HG02840 (cell line): ENCODE data around the gene RNF141.

Experiments
- ATAC-seq: cut with Tn5 transposase; IDR thresholded peaks from one replicate; pipeline ENCODE4 v1.9.1; 2021; ENCODE audit warnings: mild to moderate bottlenecking, moderate library complexity, moderate number of reproducible peaks; ENCODE audit not compliant: unreplicated experiment, low FRiP score

Gene RNF141

DNA sequence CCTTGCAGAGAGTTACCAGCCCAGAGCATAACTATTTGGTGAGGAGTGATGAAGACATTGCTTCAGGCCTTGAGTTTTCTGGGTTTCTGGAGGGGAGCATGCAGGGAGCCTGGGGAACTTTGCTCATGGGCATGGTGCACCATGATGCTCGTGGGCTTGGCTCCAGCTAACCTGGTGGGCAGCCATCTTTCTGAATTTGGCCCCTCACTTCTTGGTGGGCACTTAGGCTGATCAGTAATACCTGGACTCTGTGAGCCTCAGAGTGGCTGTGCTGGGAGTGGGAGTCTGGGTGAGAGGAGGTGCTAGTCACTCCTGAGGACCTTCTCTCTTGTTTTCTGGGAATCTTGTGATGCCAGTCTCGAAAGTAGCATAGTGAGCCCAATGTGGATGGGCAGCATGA lies 55.3 kb downstream of the RNF141 start:
- no peak for ATAC-seq

DNA sequence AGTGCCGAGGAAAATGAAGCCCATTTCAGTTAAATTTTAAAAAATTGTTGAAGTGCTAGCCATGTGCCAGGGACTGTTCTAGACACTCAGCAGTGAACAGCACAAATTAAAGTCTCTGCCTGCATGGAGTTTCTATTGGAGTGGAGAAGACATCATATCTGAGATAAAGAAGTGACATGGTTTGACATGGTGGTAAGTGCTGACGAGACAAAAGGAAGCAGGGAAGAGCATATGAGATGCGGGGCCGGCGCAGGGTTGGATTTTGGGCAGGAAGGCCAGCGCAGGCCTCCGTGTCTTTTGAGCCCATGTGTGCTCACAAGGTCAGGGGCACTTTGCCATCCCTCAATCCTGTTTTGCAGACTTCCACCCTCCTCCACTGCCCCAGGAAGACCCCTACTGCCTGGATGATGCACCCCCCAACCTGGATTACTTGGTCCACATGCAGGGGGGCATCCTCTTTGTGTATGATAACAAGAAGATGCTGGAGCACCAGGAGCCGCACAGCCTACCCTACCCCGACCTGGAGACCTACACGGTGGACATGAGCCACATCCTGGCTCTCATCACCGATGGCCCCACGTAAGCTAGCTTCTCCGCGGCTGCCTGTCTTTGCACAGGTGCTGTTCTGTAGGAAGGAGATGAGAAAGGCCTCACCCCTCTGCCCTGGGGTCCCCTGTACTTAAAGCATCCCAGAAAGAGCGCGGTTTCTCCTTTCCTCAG lies 56.4 kb downstream of the RNF141 start:
- ATAC-seq, result no peak

DNA sequence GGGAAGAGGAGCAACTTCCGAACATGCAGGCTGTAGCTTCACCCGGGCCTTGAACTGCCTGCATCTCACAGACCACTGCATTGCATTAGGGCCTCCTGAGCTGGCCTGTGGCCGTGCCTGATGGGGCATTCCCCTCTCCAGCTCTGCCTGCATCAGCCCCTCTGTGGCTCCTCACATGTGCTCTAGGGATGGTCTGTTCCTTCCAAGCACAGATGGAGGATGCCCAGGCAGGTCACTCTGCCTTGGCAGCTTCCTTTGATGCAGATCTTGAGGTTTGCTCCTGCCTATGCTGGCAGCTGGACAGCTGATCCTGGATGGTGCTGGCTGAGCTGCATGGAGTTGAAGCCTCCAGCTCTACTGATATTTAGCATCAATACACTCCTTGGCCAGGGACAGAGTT lies 57.4 kb downstream of the RNF141 start:
- no peak for ATAC-seq

DNA sequence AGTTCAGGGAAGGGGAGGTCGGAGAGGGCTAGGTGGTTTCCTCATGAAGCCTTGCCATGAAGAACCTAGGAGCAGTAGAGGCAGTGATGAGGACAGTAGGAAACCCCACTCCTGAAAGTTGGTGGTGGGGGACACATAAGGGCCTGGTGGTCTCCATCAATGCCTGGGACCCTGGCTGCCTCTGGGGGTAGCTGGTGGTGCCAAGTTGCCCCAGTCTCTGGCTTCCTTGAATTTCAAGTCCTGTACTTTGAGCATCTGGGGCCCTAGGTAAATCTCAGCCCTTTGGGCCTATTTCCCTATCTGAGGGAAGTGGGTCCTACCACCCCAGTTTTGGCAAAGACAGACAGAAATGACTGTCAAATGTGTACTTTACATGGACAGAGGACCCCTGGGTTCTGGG lies 57.8 kb downstream of the RNF141 start:
- no peak for ATAC-seq

DNA sequence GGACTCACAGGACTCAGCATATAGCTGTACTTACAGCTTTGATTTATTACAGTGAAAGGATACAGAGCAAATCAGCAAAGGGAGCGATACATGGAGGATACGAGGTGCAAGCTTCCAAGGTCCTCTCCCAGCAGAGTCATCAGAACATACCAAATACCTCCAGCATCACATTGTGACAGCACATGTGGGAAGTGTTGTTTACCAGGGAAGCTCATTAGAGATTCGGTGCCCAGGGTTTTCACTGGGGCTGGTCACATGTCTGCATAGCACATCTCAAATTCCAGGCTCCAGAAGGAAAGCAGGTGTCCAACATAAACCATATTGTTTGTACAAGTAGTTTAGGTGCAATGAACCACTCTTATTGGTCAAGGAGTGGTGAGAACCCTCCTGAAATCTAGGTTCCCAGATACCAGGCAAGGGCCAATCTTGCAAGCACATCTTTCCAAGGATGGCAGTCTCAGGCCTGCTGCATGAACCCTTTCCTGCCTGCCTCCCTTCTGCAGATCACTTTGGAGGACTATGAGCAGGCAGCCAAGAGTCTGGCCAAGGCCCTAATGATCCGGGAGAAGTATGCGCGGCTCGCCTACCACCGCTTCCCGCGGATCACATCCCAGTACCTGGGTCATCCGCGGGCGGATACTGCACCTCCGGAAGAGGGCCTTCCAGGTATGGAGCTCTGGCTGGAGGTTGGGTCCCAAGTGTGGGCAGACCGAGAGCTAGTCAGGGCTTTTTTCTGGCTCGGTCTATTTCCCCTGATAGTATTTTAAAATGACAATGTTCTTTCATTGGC lies 59.2 kb downstream of the RNF141 start:
- no peak for ATAC-seq

DNA sequence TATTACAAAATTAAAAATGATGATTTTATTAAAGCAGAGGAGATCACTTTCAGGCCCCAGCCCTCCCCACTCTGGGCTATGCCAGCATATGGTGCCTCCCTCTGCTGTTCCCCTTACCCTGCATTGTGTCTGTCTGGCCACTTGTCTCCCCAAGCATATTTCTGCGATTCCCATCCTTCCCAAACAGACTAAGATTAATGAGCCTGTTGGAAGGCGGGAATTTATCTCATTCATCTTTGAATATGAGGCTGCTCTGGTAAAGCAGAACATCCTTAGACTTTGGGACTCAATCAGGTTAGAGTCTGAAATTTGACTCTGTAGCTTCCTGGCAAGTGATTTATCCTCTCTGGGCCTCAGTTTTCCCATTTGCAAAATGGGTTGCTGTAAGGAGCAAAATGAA lies 60.2 kb downstream of the RNF141 start:
- no peak for ATAC-seq

DNA sequence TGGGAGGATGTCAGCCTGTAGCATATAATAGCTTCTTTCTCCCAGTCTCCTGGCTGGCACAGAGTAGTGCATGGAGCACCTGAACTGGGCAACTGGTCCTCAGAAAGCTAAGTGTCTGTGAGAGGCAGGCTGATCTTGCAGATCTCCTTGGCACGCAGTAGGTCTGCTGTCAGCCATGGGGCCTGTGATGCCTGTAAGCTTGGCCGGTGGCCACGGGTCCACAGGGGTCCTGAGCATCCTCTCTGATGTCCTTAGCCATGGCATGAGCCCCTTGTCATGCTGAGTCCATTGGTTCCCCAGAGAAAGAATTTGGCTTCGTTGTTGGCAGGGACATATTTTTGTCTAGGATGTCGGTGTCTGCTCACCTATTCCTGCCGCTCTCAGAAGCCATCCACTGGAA lies 61.0 kb downstream of the RNF141 start:
- ATAC-seq, result no peak

DNA sequence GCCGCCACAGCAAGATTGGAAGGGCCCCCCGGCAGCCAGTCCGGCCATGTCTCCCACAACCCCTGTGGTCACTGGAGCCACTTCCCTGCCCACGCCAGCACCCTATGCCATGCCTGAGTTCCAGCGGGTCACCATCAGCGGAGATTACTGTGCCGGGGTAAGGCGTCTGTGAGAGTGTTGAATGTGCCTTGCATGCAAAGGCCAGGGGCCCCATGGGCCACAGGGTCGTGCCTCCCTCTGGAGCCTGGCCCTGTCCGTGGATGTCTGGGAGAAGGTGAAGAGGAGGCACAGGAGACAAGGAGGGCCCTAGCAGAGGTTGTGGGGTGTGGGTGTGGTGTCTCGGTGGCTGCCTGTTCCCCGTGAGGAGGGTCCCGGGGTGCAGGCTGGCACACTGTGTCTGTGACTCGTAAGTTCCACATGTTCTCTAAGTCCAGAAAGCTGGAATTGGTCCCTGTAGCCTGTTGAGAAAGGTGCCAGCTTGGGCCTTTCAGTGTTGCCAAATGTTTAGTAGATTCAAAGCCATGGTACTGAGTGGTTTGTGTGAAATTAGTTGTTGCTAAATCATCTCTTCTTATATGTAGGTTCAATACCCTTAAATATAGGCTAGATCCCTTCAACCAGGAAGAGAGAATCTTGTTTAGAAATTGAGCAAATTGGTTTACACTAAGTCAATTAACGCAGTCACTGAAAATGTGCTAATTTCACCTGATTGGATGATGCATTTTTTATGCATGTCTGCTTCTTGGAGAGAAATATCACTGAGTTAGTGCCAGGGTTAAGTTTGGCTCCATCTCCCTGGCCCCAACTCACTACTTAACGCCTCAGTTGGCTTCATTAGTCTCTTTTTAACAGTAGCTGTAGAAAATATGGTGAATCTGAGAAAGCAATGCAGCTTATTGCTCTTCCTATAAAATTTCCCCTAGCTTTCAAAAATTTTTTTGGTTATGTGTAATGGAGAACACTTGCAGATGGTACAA lies 62.1 kb downstream of the RNF141 start:
- ATAC-seq, result no peak

DNA sequence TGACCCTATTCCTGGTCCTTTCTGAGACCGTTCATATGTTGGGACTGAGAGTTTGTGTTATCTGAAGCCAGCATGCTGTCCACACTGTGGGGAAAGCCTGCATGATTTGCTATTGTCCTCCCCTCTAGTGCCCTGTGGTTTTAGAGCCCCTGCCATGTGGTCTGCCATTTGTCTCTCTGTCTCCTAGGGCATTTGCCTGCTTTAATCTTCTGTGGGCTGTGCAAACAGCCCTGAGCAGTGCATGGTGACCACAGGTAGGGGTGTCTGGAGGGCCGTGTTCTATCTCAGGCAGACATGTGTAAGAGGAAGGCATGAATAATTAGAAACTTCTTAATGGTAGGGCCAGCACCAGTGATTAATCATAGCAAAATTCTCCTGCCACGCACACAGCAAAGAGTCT lies 62.9 kb downstream of the RNF141 start:
- no peak for ATAC-seq

DNA sequence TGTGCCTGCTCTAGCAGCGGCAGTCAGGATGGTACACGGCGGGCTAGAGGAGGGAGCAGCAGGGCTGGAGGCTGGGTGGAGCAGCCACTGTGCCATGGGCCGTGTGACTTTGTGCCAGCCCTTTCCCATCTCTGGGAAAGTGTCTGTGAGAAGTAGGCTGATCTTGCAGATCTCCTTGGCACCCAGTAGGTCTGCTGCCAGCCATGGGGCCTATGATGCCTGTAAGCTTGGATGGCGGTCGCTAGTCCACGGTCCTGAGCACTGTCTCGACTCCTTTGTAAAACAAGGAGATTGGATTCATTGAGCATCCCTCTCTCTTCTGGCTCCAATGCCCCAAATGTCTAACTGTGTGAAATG lies 63.3 kb downstream of the RNF141 start:
- ATAC-seq, result no peak

DNA sequence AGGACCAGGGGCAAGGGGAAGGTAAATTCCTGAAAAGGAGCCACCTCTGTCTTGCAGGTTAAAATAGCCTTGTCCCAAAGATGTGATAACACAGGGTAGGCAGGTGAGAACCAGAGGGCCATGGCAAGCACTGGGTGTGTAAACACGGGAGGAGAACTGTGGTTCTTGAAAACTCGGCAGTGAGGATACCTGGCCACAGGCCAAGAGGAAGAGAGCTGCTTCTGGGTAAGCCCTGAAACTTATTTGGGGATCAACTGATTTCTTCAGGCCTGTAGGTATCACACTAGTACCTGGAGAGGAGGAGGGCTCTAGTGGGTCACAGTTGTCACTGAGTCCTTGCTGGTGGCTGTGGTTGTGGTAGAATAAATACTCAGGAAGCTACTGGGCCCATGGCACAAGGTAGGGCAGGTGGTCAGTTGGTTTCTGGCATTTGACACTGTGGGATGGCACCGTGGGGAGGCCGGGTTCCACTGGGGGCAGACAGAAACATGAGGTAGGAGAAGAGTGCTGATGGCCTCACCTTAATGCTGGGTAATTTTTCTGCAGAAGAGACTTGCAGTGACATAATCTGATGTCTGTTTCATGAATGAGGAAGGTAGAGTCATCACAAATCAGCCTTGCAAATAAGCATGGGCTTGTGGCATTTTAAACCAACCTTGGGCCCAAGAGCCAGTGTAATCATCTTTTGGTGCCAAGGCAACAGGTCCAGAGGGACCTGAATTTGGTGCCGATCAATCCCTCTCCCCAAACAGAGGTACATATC lies 63.9 kb downstream of the RNF141 start:
- no peak for ATAC-seq

DNA sequence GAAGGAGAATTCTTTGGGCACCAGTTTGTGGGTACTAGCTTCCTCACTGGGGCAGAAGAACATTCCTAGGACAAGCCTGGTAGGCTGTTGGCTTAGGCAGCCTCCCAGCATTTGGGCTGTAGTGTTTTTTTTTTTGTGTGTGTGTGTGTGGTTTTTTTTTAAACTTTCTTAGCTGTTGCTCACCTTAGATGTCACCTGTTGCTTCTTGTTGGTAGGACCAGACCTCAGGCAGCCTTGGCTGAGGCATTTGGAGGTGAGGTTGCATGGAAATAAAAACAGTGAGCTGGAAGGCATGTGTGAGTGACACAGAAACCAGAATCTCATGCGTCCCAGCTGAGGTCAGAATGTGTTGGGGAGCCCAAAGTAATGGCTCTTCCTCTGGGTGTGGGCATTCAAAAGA lies 64.6 kb downstream of the RNF141 start:
- no peak for ATAC-seq

DNA sequence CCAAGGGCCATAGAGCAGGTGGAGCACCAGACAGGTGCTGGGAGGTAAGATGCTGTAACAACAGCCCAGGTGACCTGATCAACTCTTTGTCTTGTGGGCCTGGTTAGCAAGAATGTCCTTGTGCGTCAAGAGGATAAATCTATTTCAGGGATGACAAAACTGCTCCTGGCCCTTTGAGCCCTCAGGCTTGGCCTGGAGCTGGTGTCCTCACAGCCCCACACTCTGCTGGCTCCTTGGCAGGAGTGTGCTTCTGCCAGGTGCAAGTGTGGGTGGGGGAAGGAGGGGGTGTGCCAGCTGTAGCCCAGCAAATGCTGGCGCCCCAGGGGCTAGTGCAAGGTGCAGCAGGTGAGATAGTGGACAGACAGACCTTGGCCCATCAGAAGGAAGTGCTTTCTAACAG lies 66.4 kb downstream of the RNF141 start:
- no peak for ATAC-seq

DNA sequence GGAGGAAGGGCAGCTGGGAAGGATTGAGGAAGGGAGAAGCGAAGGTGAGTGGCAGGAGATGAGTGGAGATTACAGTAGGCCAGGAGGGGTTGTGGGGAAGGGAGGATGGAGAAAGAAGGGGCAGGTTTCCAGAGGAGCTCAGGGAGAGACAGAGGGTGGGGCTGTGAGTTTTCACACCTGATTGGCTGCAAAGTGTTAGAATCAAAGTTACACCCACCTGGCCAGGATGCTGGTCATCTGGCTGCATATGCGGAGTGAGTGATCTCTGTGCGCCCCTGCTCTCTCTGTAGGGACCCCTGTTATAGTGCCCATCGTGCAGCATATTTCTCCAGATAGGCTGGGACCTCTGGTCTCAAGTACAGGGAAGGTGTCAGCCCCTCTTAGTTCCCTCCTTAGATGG lies 67.6 kb downstream of the RNF141 start:
- no peak for ATAC-seq

DNA sequence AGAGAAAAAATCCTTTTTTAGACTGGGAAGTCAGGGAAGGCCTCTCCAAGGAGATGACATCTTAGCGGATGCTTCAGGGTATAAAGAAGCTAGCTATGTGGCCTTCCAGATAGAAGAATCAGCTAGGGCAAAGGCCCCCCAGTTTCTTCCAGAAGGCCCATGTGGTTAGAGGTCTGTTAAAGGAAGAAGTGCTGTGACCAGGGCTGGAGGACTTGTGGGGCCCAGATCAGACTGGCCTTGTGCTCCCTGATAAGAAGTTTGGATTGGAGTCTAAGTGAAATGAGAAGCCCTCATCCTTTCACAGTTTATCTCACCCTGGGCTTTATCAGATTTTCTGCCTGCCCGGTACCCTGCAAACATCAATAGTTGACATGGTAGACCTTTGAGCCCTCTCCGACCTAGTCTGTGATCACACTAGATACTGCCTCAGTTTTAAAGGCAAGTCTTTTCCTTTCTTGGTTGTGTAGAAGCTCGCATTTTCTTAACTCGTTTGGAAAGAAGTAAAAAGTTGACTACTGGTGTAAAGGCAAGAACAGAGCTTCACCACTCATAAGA lies 78.2 kb downstream of the RNF141 start:
- no peak for ATAC-seq
